ENCODE data around the gene AGTPBP1. TPM values are rescaled to one million over a fixed set of nuclear protein-coding genes. Genes with fewer than 3 reads are reported as not detected.

Gene AGTPBP1
- total and polyA plus RNA-seq, 9 of the 15 experiments (the other 6 are each of a cell fraction or from before 2014, with no cell fraction given) = 1.4 to 7.9 (median 4.6) TPM

DNA sequence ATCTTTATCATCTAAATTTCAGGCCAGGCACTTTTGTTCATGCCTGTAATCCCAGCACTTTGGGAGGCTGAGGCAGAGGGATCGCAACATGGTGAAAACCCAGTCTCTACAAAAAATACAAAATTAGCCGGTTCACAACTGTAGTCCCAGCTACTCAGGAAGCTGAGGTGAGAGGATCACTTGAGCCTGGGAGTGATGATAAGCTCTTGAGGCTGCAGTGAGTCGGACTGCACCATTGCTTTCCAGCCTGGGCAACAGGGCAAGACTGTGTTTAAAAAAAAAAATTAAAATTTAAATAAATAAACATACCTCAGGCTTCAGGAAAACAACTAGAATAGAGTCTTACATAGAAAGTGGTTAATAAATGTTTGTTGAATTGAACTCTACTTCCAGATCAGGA lies 147.4 kb downstream of the AGTPBP1 start:
- TF ChIP-seq, protein P1, sequence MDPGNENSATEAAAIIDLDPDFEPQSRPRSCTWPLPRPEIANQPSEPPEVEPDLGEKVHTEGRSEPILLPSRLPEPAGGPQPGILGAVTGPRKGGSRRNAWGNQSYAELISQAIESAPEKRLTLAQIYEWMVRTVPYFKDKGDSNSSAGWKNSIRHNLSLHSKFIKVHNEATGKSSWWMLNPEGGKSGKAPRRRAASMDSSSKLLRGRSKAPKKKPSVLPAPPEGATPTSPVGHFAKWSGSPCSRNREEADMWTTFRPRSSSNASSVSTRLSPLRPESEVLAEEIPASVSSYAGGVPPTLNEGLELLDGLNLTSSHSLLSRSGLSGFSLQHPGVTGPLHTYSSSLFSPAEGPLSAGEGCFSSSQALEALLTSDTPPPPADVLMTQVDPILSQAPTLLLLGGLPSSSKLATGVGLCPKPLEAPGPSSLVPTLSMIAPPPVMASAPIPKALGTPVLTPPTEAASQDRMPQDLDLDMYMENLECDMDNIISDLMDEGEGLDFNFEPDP (CRISPR knock-in tag; IDR thresholded peaks at IDR 0.05) = no peak
- TF ChIP-seq FOXJ3 (CRISPR knock-in tag; IDR thresholded peaks at IDR 0.05) (no peak), RBM15 (IDR thresholded peaks at IDR 0.05; ENCODE audit: insufficient read depth, low read length) (no peak), SAP30 (IDR thresholded peaks at IDR 0.05; ENCODE audit: borderline replicate concordance, insufficient read depth, low read depth, low read length, poor library complexity, severe bottlenecking) (no peak), MECOM (CRISPR knock-in tag; IDR thresholded peaks at IDR 0.05) (no peak), ZNF586 (CRISPR knock-in tag; conservative IDR thresholded peaks at IDR 0.05) (no peak), JUND (IDR thresholded peaks at IDR 0.05; ENCODE audit: borderline replicate concordance, low read depth, low read length) (no peak), JUND (tag; IDR thresholded peaks at IDR 0.05; ENCODE audit: borderline replicate concordance, low read depth, low read length) (no peak)
- WGBS (ENCODE audit: insufficient coverage, low coverage, missing lambda C conversion rate) = 52% methylated on average over 3 of the region's 3 CpGs
- H3K4me3 ChIP-seq = no peak overlapping the region
- intact Hi-C loops (cut with micrococcal nuclease) = no loop called here
- in situ Hi-C loops (cut with MboI) = no loop called here
- DNase-seq (ENCODE audit: extremely low read depth in 1 of 4, low spot score in 3 of 4) = no peak
- no peak overlapping the region for H3K27ac ChIP-seq (ENCODE audit: extremely low read depth, low read depth, low read length)
- no TSS peak for BruUV-seq (replicated peaks)
- no peaks in the 10 kb centered on the region for H3K9me1 ChIP-seq (ENCODE audit: control insufficient read depth, insufficient read depth, low read length)
- H3K4me2 ChIP-seq (ENCODE audit: insufficient read depth, low read length) = no peak overlapping the region
- H3K36me3 ChIP-seq (ENCODE audit: control insufficient read depth, insufficient read depth, low read length) = no peaks in the 10 kb centered on the region
- ChIA-PET POLR2A (no interaction called here), CTCF (ENCODE audit: low intra/inter-chr PET ratio) (no interaction called here)
- no peaks in the 10 kb centered on the region for H3K4me1 ChIP-seq (replicated peaks in 1 of 2; ENCODE audit: control insufficient read depth in 2 of 2, insufficient read depth in 2 of 2, low read length in 2 of 2)
- no peaks in the 10 kb centered on the region for H3K27me3 ChIP-seq (ENCODE audit: control insufficient read depth in 2 of 2, insufficient read depth in 2 of 2, low read length in 2 of 2)
- H2AFZ ChIP-seq (ENCODE audit: low read depth, low read length) = no peak overlapping the region
- FAIRE-seq = no peak
- H3K79me2 ChIP-seq (ENCODE audit: control insufficient read depth, insufficient read depth, low read length) = no peaks in the 10 kb centered on the region
- no peaks in the 10 kb centered on the region for H3K9me3 ChIP-seq (replicated peaks; ENCODE audit: control insufficient read depth, insufficient read depth, low read depth, low read length)
- no peak overlapping the region for H3K9ac ChIP-seq (ENCODE audit: insufficient read depth in 1 of 2, low read depth in 2 of 2, low read length in 2 of 2)
- H4K20me1 ChIP-seq (replicated peaks; ENCODE audit: control insufficient read depth, insufficient read depth, low read length) = no peaks in the 10 kb centered on the region
- no peak for ATAC-seq

Data from K562 (cell line).